GM18951 (cell line): ENCODE data around the gene KLHL33.

ENCODE experiments used
- POLR2A ChIP-seq: IDR thresholded peaks from 4 replicates; pipeline ENCODE4 v1.6.1; 2011; ENCODE audit warnings: mild to moderate bottlenecking; ENCODE audit not compliant: insufficient read length, insufficient read depth; ENCODE audit errors: extremely low read depth
- in situ Hi-C: fragments of 300-500 bp; cut with MboI; formaldehyde crosslinking; loops from one replicate; pipeline ENCODE4 v1.12.0; 2022; ENCODE audit warnings: low sequenced_read_pairs, mixed read lengths, inconsistent platforms; ENCODE audit not compliant: unreplicated experiment

KLHL33 gene

DNA sequence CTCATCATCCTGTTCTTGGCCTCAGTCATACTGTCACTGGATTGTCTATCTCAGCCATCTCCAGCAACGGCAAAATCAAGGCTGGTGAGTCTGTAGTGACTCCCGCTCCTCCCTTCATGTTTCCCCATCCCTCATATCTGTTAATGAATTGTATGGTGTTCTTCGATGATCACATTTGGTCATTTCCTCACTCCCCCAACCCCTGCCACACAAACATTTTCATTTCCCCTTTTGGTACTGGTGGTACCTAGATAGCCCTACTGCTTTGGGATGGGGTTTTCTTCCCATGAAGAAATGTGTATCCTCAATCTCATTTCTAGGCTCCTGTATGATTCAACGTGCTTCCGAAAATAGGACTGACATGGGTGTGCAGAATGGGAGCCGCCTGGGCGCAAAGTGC lies 2.7 kb upstream of the KLHL33 start:
- no peak for TF ChIP-seq POLR2A
- in situ Hi-C loops = no loop called here

DNA sequence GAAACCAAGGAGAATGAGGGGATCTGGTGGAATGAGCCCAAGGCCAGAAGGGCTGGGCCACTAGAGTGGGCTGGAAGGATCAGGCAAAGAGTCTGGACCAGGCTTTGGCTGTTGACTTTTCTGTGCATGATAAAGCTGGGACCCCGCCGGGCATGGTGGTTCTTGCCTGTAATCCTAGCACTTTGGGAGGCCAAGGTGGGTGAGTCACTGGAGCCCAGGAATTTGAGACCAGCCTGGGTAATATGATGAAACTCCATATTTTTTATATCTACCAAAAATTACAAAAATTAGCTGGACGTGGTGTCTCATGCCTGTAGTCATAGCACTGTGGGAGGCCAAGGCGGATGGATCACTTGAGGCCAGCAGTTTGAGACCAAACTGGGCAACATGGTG lies 393 bp upstream of the KLHL33 start:
- no peak for TF ChIP-seq POLR2A
- in situ Hi-C loops = no loop called here

DNA sequence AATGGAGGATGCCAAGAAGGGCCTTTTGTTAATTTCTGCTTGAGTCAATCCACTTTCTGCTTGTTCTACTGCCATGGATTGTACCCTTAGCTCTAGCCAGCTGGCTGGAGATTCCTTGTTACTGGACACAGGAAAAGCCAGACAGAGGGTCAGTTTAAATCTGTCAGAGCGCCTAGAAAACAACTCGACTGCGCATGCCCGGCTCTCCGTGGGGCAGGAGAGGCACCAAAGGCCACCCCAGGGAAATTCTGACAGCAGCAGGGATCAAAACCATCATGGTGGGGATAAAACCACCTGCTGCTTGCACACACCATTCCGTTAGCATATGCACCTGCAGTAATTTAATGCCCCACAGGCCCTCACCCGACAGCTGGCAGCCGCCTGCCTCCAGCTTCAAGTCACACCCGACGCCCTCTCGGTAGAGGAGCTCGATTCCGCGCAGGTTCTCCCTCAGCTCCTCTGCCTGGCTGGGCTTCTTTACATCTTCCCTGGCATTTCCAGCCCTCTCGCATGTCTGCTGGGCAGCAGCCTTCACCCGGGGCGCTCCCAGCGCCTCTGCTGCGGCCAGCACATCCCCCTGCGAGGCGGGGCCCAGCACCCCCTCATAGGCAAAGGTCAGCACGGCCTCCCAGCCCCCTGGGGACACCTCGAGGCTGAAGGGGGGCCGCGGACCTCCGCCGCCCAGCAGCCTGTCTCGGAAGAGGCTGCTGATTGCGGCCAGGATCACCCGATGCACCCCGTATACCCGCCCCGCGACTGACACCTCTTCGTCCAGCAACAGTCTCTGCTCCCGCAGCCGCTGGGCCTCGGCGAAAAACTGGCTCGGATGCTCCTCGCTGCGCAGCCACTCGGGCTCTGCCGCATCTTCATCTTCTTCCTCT lies 1.0 kb downstream of the KLHL33 start:
- TF ChIP-seq POLR2A = no peak
- in situ Hi-C loops = no loop called here

DNA sequence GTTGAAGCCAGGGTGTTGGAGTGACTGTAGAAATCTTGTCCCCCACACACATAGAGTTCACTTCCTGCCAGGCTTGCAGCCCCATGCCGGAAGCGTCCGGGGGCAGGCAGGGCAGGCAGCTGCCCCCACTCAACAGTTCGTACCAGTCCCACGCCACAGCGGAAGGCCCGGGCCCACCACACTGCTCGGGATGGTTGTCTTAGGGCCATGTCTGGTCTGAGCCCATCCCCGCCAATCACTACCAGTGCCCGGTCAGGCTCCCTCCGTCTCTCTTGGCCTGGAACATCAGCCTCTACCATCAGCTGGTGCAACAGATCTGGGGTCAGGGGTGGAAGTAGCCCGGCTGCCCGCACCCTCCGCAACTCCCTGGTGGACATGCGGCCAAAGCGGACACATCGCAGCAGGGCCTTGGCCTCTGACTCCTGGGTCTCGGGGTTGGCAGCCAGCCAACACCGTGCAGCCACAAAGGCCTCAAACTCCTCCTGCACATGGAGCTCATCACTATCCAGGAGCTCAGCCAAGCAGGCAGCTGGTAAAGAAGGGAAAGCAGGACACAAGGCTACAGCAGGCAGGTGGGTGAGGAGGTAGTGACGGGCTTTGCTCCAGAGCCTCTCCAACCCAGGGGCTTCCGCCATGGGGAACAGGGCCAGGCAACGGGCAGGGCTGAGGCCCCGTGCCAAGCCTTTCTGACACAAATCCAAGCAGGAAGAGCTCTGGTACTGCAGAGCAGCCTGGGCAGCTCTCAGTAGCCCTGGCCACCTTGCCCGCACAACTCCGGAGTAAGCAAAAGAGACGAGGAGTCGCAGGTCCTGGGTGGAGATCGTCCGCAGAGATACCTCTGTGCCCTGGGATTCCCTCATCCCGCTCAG lies 5.9 kb downstream of the KLHL33 start:
- in situ Hi-C loops = no loop called here
- no peak for TF ChIP-seq POLR2A

GRCh38 chr14:20428802-20429201 lies 7.2 kb downstream of the KLHL33 start:
- in situ Hi-C loops = no loop called here
- TF ChIP-seq POLR2A = no peak

DNA sequence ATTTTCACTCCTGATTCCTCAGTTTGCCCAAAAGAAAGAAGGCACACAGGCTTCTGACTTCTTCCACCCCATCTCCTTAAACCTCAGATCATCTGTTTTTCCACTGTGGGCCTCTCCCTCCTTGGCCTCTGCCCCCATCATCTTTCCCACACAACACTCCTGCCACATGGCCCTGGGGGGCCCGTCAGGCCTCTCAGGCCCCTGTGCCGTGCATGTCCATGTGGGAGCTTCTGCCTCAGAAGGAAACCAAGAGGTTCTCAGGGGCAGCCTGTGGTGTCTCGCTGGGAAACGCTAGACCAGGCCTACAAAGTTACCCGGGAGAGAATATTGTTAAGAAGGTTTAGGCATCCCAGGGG lies 8.0 kb downstream of the KLHL33 start:
- TF ChIP-seq POLR2A = peak; percentile 8
- in situ Hi-C loops = no loop called here

- TF ChIP-seq POLR2A = no peak
- in situ Hi-C loops = no loop called here
Measured at GRCh38 chr14:20427231-20428009, 8.5 kb downstream of the KLHL33 start.

DNA sequence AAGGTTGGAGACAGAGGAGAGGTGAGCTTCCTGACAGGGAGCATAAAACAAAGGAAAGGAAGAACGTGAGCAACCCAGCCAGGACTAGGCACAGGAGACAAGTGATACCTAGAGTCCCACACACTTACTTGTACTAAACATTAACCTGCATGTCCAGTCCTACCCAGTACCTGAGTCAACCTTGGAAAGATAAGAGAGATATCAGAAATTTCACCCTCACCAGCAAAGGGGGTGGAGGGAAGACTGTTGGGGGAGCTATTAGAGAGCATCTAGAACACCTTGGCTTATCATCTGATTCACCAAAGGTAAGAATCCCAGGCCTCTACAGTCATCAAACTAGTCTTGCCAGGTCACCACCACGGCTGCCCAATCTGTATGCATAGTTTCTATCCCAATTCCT lies 11.1 kb downstream of the KLHL33 start:
- TF ChIP-seq POLR2A = no peak
- in situ Hi-C loops = no loop called here

GRCh38 chr14:20422886-20423285 lies 13.1 kb downstream of the KLHL33 start:
- in situ Hi-C loops = no loop called here

DNA sequence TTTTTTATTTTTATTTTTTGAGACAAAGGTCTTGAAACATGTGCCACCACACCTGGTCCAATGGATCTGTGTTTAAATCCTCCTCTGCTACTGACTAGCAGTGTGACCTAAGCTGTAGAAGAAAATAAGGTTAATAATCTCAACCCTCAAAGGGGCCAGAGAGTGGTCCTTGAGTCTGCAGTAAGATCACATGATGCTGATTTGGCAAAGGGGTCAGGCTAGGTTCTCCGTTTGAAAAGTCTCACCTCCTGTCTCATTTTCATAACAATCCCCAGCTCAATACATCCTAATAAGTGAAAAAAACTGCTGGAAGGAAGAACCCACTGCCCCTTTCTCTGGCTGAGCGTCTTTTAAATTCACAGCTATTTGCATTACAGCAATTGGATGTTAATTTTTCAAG lies 14.7 kb downstream of the KLHL33 start:
- in situ Hi-C loops = no loop called here
- TF ChIP-seq POLR2A = no peak

More at GRCh38 chr14:20422886-20423285, 13.1 kb downstream of the KLHL33 start:
- no peak for TF ChIP-seq POLR2A

DNA sequence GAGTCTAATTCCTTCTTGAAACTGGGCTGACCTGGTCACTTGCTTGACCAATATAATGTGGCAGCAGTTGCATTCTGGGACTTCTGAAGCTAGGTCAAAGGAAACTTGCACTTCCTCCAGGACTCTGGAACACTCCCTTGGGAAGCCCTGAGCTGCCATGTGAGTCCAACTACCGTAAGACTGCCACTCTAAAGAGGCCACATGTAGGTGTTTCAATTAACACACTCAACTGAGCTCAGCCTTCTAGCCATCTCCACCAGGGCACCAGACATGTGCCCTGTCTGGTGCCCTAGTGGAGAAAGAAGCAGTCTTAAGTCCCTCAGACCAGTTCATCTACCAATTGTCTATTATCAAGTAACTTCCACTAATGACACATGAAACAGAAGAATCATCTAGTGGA lies 16.5 kb downstream of the KLHL33 start:
- in situ Hi-C loops = no loop called here
- TF ChIP-seq POLR2A = no peak

- in situ Hi-C loops = no loop called here
- TF ChIP-seq POLR2A = no peak
Measured at GRCh38 chr14:20418501-20418909, 17.5 kb downstream of the KLHL33 start.
